Measurements from ENCODE around the gene EEIG1.

DNA sequence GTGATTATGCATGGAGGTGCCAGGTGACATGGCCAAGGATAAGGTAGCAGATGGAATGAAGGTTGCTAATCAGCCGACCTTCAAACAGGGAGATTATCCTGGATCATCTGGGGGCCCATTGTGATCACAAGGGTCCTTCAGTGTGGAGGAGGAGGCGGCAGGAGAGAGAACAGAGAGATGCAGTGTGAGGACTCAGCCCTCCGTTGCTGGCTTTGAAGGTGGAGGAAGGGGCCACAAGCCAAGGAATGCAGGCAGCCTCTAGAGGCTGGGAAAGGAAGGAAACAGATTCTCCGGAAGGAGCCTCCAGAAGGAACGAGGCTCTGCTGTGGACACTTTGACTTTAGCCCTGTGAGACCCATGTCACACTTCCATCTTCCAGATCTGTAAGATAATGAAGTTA is 27.4 kb upstream of the EEIG1 start:
- TF ChIP-seq, protein P1, sequence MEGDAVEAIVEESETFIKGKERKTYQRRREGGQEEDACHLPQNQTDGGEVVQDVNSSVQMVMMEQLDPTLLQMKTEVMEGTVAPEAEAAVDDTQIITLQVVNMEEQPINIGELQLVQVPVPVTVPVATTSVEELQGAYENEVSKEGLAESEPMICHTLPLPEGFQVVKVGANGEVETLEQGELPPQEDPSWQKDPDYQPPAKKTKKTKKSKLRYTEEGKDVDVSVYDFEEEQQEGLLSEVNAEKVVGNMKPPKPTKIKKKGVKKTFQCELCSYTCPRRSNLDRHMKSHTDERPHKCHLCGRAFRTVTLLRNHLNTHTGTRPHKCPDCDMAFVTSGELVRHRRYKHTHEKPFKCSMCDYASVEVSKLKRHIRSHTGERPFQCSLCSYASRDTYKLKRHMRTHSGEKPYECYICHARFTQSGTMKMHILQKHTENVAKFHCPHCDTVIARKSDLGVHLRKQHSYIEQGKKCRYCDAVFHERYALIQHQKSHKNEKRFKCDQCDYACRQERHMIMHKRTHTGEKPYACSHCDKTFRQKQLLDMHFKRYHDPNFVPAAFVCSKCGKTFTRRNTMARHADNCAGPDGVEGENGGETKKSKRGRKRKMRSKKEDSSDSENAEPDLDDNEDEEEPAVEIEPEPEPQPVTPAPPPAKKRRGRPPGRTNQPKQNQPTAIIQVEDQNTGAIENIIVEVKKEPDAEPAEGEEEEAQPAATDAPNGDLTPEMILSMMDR (IDR thresholded peaks at IDR 0.05; ENCODE audit: insufficient read depth, low read depth, low read length): no peak
- no peak for TF ChIP-seq EZH2 (IDR thresholded peaks at IDR 0.05; ENCODE audit: insufficient read depth, low read length)

Measured in astrocyte (in vitro differentiated cells and primary cell).